Neuron (in vitro differentiated cells): ENCODE results near the gene METTL25B.
"Not testable (repeated sequence)": the region's sequence is repeated elsewhere in the genome, so short reads cannot be mapped to it uniquely, and the experiment has no call there.

ENCODE experiments used
- H2AFZ ChIP-seq: one replicate; pipeline ENCODE4 v1.6.1; 2013; ENCODE audit warnings: low read depth, mild to moderate bottlenecking, inconsistent platforms, low read length, moderate library complexity
- H3K27me3 ChIP-seq: one replicate; pipeline ENCODE4 v1.6.1; 2013; ENCODE audit warnings: low read length; ENCODE audit not compliant: insufficient read depth
- H3K36me3 ChIP-seq: one replicate; pipeline ENCODE4 v1.6.1; 2013; ENCODE audit warnings: low read length; ENCODE audit not compliant: insufficient read depth
- H3K4me1 ChIP-seq: one replicate; pipeline ENCODE4 v1.6.1; 2013; ENCODE audit warnings: low read length; ENCODE audit not compliant: insufficient read depth
- H3K4me3 ChIP-seq: 2 replicates; pipeline ENCODE4 v1.5.1; 2013; ENCODE audit warnings: mild to moderate bottlenecking, low read length, moderate library complexity
- H3K9me3 ChIP-seq: one replicate; pipeline ENCODE4 v1.6.1; 2013; ENCODE audit warnings: low read length

The METTL25B gene

DNA sequence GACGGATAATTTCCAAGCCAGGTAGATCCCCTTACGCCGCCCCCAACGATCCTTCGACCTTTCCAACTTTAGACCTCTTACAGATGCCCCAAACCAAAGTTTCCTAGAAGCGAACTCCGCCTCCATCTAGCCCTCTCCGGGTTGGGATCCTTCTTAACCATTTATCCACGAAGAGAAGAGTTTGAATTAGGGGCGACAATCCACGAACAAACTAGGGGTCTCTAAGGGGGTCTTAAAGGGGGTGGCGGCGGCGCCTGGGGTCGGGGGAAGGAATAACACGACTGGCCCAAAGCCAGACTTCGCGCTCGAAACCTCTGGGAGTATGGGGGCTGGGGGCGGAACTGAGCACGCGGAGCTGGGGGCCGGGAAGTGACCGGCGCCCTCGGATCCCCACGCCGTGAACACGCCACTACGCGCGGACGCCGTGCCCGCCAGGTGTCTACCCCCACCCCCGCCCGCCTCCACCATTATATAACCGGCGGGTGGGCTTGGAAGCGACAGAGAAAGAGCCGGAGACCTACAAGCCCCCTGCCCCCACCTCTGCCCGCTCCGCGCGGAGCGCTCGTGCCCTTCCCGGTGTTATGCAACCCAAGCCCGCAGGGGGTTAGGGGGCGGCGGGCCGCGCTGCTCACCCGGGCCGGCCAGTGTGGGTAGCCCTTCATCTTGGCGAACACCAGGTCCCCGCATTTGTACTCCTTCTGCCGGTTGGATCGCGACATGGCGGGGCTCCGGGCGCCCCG, 22.6 kb downstream of the METTL25B start:
- no peaks in the 10 kb centered on the region for H3K9me3 ChIP-seq
- peak overlapping the region; percentile 14 for H2AFZ ChIP-seq
- H3K4me1 ChIP-seq: peaks cover 54% of the 10 kb centered on the region
- no peaks in the 10 kb centered on the region for H3K27me3 ChIP-seq
- peak overlapping the region; percentile 79 for H3K4me3 ChIP-seq
- H3K36me3 ChIP-seq: peaks cover 2% of the 10 kb centered on the region

DNA sequence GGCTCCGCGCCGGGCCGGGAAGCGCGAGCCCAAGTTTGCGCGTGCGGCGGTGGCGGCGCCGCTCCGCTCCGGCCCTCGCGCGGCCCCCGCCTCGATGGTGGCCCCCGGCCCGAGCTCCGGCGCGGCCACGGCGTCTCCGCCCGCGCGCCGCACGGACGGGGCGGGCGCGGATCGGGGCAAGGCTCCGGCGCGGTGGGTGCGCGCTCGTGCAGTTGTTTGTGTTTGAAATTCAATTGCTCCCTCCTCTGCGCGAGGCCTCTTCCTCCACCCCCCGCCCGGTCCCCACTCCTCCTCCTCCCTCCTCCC, 23.1 kb downstream of the METTL25B start, which contains the start of gene HDGF:
Gene HDGF (minus strand): TSS at position 225 of the 306 bp plus-strand sequence. CDS start 246 bp downstream, outside the sequence.
- H3K9me3 ChIP-seq: no peaks in the 10 kb centered on the region
- peak within 1 kb of the TSS; percentile 79 for H3K4me3 ChIP-seq
- peak within 1 kb of the TSS; percentile 48 for H2AFZ ChIP-seq
- no peaks in the 10 kb centered on the region for H3K27me3 ChIP-seq
- peaks cover 49% of the 10 kb centered on the region for H3K4me1 ChIP-seq
- peaks cover 2% of the 10 kb centered on the region for H3K36me3 ChIP-seq

DNA sequence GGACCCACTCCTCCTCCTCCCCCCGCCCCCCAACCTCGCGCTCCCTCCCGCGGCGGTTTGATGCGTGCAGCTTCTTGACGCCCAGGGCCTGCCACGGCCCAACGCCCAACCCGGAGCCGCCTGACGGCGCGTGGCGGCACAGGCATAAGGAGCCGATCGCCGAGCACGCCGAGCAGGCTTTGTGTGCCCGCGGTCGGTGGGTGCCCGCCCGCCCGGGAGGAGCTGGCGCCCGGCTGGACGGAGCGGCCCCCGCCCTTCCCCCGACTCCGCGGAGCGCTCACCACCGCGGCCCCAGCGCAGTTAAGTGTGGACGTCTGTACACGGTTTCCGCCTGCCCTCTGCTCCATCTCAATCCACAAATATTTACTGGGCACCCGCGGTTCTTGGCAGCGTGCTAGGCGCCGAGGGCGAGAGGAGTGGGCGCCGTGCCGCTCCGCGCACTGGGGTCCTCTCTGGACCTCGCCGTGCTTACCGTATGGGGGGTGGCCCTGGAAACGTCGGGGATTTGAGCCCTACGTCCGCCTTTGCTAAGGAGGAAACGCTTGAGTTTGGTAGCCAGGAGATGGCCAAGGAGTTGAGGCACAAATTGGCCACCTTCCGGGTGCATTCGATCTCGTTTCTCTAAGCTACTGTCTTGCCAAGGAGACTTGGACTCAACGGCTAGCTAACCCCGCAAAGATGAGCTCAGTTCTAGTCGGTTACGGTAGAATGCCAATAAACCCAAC, 23.6 kb downstream of the METTL25B start:
- H2AFZ ChIP-seq: peak overlapping the region; percentile 48
- peaks cover 44% of the 10 kb centered on the region for H3K4me1 ChIP-seq
- H3K4me3 ChIP-seq: peak overlapping the region; percentile 79
- no peaks in the 10 kb centered on the region for H3K27me3 ChIP-seq
- peaks cover 2% of the 10 kb centered on the region for H3K36me3 ChIP-seq
- H3K9me3 ChIP-seq: no peaks in the 10 kb centered on the region

DNA sequence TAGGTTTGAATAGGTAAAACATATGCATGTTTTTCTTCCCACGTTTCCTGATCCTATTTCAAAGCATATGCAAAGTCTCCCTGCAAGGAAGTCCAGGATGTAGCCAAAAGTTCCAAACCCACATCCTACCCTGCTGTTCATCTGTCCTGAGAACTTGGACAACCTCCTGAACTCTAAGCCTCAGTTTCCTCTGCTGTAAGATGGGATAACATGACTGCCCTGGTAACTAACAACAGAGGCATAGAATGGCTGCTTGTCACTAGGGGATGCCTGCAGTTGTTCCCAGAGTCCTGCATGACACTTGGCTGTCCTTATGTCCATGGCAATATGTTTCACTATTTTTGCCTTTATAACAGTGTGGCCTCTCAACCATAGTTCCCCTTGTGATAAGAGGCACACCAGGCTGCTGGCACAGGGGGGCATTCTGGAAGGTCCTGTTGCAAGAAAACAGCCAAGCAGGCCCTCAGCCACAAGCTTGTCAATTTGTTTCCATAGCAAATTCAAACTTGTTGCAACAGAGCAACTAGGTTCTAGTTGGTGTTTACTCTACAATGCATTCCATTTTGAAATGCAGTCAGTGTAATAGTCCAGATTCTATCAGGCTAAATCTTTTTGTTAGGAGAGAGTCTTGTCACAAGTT, 24.7 kb downstream of the METTL25B start:
- Histone ChIP-seq H3K9me3 (no peaks in the 10 kb centered on the region), H3K4me3 (peak overlapping the region; percentile 79), H3K36me3 (peaks cover 2% of the 10 kb centered on the region), H3K27me3 (no peaks in the 10 kb centered on the region), H2AFZ (no peak overlapping the region), H3K4me1 (peaks cover 35% of the 10 kb centered on the region)

DNA sequence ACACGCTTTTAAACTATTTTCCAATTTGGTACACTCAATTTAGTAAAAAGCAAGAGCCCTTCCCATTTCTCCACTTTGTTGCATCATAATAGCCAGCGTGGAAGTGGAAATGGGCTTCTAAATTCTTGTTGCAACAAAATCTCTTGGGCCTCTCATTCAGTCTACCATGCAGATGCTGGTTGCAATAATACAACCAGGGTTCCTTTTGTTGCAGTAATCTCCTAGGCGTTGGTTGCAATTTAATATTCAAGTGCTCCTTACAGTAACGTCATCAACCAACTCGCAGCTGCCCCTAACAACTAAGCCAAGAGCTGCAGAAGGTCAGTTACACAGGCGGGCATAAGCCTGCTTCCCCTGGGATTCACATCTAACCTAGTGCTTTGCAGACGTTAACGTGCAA, 25.9 kb downstream of the METTL25B start:
- Histone ChIP-seq H3K4me1 (peaks cover 23% of the 10 kb centered on the region), H2AFZ (no peak overlapping the region), H3K9me3 (no peaks in the 10 kb centered on the region), H3K4me3 (no peak overlapping the region), H3K27me3 (no peaks in the 10 kb centered on the region), H3K36me3 (peaks cover 2% of the 10 kb centered on the region)

DNA sequence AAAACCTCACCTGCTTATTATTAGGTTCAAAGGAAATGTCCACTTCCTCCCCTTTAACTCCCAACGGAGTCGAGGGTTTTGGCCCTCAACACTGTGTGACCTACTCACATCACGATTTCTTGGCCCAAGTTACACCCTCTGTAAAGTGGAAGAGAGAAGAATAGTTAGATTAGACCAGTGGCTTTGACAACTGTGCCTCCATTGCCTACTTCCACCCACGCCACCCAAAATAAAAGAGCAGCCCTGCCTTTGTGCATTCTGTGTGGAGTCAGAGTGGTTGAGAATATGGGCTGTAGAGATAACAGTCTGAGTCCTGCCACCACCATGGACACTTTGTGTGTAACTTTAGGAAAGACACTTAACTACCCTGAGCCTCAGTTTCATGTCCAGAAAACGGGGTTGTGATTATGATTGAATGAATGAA, 27.3 kb downstream of the METTL25B start:
- Histone ChIP-seq H3K4me1 (peaks cover 17% of the 10 kb centered on the region), H2AFZ (no peak overlapping the region), H3K9me3 (no peaks in the 10 kb centered on the region), H3K27me3 (no peaks in the 10 kb centered on the region), H3K36me3 (peaks cover 2% of the 10 kb centered on the region), H3K4me3 (no peak overlapping the region)

DNA sequence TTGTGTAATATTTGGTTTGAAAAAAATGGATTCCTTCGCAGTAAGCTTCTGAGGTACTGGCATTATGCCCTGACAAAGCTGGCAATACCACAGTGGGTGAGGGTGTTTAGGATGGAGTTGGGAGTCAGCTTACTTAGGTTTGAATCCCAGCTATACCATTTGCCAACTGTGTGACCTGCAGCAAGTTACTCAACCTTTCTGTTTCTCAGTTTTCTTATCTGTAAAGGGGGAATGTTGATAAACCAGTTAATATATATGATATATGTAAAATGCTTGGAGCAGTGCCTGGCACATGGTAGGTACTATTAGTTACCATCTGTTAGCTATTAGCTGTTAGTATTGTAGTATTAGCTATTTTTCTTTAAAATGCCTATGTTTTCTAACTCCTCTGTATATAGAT, 28.1 kb downstream of the METTL25B start:
- H3K4me3 ChIP-seq: no peak overlapping the region
- no peaks in the 10 kb centered on the region for H3K27me3 ChIP-seq
- no peaks in the 10 kb centered on the region for H3K9me3 ChIP-seq
- H2AFZ ChIP-seq: no peak overlapping the region
- H3K4me1 ChIP-seq: peaks cover 17% of the 10 kb centered on the region
- peaks cover 2% of the 10 kb centered on the region for H3K36me3 ChIP-seq

DNA sequence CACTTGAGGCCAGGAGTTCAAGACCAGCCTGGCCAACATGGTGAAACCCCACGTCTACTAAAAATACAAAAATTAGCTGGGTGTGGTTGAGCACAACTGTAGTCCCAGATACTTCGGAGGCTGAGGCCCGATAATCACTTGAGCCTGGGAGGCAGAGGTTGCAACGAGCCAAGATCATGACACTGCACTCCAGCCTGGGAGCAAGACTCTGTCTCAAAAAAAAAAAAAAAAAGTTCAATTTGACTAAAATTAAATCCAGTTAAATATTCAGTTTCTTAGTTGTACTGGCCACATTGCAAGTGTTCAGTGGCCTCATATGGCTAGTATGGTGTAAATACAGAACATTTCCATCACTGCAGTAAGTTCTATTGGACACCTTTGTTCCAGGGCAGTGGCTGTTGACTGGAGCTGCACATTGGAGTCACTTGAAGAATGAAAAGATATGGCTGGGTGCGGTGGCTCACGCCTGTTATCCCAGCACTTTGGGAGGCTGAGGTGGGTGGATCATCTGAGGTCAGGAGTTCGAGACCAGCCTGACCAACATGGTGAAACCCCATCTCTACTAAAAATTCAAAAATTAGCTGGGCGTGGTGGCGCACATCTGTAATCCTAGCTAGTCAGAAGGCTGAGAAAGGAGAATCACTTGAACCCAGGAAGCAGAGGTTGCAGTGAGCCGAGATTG, 29.4 kb downstream of the METTL25B start:
- not testable (repeated sequence) for H3K27me3 ChIP-seq, H2AFZ ChIP-seq, H3K36me3 ChIP-seq, H3K4me3 ChIP-seq, H3K9me3 ChIP-seq
- H3K4me1 ChIP-seq: peaks cover 12% of the 10 kb centered on the region

DNA sequence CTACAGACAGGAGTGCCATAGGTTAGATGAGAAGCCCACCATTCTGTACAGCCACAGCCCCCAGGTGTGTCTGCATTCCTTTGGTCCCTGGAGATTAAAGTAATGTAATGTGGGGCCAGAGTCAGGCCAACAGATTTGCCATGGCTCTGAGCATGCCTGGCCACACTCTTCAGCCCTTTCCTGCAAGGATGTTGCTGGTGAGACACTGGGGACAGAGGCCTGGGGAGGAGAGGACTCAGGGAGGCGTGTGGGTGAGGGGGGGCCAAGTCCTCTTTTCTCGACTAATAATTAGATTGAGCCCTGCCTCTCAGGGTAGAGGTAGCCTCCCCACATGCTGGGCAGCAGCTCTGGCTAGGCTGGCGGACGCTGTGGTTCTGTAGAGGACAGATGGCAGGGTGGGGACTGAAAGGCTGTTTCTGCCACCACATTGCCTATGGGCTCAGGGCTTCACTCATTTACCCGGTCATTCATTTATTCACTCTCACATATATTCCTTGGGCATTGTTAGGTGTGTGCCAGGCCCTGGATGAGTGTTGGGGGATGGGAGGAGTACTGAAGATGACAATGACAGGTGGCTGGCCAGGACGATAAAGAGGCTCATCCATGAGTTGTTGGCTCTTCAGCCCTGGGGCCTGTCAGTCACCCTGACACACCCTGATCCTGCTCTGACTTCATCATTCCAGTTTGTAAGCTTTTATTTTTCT, 32.0 kb downstream of the METTL25B start:
- Histone ChIP-seq H3K27me3 (no peaks in the 10 kb centered on the region), H3K9me3 (no peaks in the 10 kb centered on the region), H2AFZ (no peak overlapping the region), H3K4me3 (no peak overlapping the region), H3K4me1 (peaks cover 7% of the 10 kb centered on the region), H3K36me3 (no peaks in the 10 kb centered on the region)

DNA sequence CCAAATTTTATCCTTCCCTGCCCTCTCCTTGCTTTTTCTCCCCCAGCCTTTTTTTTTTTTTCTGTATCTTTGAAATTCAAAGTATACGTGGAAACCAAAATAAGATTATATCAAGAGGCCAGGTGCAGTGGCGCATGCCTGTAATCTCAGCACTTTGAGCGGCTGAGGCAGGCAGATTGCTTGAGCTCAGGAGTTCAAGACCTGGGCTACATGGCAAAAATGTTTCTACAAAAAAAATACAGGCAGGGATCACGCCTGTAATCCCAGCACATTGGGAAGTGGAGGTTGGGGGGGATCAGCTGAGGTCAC, 32.5 kb downstream of the METTL25B start:
- H3K36me3 ChIP-seq: no peaks in the 10 kb centered on the region
- peaks cover 7% of the 10 kb centered on the region for H3K4me1 ChIP-seq
- no peak overlapping the region for H3K4me3 ChIP-seq
- no peaks in the 10 kb centered on the region for H3K27me3 ChIP-seq
- no peak overlapping the region for H2AFZ ChIP-seq
- no peaks in the 10 kb centered on the region for H3K9me3 ChIP-seq

DNA sequence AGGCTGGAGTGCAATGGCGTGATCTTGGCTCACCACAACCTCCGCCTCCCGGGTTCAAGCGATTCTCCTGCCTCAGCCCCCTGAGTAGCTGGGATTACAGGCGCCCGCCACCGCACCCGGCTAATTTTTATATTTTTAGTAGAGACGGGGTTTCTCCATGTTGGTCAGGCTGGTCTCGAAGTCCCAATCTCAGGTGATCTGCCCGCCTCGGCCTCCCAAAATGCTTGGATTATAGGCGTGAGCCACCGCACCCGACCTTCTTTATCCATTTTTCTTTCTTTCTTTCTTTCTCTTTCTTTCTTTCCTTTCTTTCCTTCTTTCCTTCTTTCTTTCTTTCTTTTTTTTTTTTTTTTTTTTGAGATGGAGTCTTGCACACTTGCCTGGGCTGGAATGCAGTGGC, 36.9 kb downstream of the METTL25B start:
- H3K36me3 ChIP-seq, H2AFZ ChIP-seq, H3K4me3 ChIP-seq, H3K27me3 ChIP-seq, H3K9me3 ChIP-seq: not testable (repeated sequence)
- peaks cover 21% of the 10 kb centered on the region for H3K4me1 ChIP-seq

DNA sequence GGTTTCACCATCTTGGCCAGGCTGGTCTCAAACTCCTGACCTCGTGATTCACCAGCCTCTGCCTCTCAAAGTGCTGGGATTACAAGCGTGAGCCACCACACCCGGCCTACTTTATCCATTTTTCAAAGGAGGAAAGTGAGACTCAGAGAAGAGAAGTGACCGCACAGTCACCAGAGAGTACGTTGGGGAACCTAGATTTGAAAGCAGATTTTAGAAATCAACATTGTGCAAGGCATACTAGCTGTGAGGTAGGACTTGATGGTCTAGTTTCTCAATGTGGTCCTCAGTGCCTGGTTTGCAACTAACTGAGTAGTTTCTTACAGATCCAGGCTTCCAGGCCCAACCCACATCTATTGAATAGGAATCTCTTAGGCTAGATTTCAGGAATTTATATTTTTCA, 37.4 kb downstream of the METTL25B start:
- Histone ChIP-seq H3K27me3 (no peaks in the 10 kb centered on the region), H3K4me1 (peaks cover 17% of the 10 kb centered on the region), H2AFZ (no peak overlapping the region), H3K9me3 (no peaks in the 10 kb centered on the region), H3K36me3 (peaks cover 7% of the 10 kb centered on the region), H3K4me3 (peak overlapping the region; percentile 69)
